ENCODE data around the gene ZNF407.
"Not testable (repeated sequence)": the region's sequence is repeated elsewhere in the genome, so short reads cannot be mapped to it uniquely, and the experiment has no call there.

The ZNF407 gene

GRCh38 chr18:74563999-74564398 is 33.7 kb upstream of the ZNF407 start:
- no peak for ATAC-seq (ENCODE audit: low read depth)
- no peak overlapping the region for H3K27ac ChIP-seq (ENCODE audit: poor library complexity, severe bottlenecking)
- no peaks in the 10 kb centered on the region for H3K27me3 ChIP-seq (ENCODE audit: insufficient read depth, poor library complexity, severe bottlenecking)
- TF ChIP-seq, protein P1, sequence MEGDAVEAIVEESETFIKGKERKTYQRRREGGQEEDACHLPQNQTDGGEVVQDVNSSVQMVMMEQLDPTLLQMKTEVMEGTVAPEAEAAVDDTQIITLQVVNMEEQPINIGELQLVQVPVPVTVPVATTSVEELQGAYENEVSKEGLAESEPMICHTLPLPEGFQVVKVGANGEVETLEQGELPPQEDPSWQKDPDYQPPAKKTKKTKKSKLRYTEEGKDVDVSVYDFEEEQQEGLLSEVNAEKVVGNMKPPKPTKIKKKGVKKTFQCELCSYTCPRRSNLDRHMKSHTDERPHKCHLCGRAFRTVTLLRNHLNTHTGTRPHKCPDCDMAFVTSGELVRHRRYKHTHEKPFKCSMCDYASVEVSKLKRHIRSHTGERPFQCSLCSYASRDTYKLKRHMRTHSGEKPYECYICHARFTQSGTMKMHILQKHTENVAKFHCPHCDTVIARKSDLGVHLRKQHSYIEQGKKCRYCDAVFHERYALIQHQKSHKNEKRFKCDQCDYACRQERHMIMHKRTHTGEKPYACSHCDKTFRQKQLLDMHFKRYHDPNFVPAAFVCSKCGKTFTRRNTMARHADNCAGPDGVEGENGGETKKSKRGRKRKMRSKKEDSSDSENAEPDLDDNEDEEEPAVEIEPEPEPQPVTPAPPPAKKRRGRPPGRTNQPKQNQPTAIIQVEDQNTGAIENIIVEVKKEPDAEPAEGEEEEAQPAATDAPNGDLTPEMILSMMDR (IDR thresholded peaks at IDR 0.05; ENCODE audit: poor library complexity, severe bottlenecking), result no peak
- DNase-seq (ENCODE audit: low spot score), result no peak
- no peak overlapping the region for H3K4me3 ChIP-seq (ENCODE audit: severe bottlenecking)
- H3K4me1 ChIP-seq (ENCODE audit: insufficient read depth, poor library complexity, severe bottlenecking), result no peaks in the 10 kb centered on the region
- H3K36me3 ChIP-seq (ENCODE audit: low read depth), result no peaks in the 10 kb centered on the region
- no peaks in the 10 kb centered on the region for H3K9me3 ChIP-seq (ENCODE audit: severe bottlenecking)

GRCh38 chr18:74565164-74565563 is 32.5 kb upstream of the ZNF407 start:
- not testable (repeated sequence) for H3K4me1 ChIP-seq (ENCODE audit: insufficient read depth, poor library complexity, severe bottlenecking); H3K4me3 ChIP-seq (ENCODE audit: severe bottlenecking); H3K36me3 ChIP-seq (ENCODE audit: low read depth); DNase-seq (ENCODE audit: low spot score); H3K27me3 ChIP-seq (ENCODE audit: insufficient read depth, poor library complexity, severe bottlenecking); H3K9me3 ChIP-seq (ENCODE audit: severe bottlenecking); H3K27ac ChIP-seq (ENCODE audit: poor library complexity, severe bottlenecking); ATAC-seq (ENCODE audit: low read depth)

DNA sequence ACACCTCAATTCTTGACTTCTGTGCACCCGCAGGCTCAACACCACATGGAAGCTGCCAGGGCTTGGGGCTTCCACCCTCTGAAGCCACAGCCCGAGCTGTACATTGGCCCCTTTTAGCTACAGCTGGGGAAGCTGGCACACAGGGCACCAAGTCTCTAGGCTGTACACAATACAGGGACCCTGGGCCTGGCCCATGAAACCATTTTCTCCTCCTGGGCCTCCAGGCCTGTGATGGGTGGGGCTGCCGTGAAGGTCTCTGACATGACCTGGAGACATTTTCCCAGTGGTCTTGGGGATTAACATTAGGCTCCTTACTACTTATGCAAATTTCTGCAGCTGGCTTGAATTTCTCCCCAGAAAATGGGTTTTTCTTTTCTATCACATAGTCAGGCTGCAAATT is 31.7 kb upstream of the ZNF407 start:
- H3K9me3 ChIP-seq (ENCODE audit: severe bottlenecking); H3K27ac ChIP-seq (ENCODE audit: poor library complexity, severe bottlenecking); ATAC-seq (ENCODE audit: low read depth); H3K4me3 ChIP-seq (ENCODE audit: severe bottlenecking); H3K36me3 ChIP-seq (ENCODE audit: low read depth); DNase-seq (ENCODE audit: low spot score); H3K27me3 ChIP-seq (ENCODE audit: insufficient read depth, poor library complexity, severe bottlenecking); H3K4me1 ChIP-seq (ENCODE audit: insufficient read depth, poor library complexity, severe bottlenecking): not testable (repeated sequence)

- H3K36me3 ChIP-seq (ENCODE audit: low read depth), result no peaks in the 10 kb centered on the region
- no peaks in the 10 kb centered on the region for H3K9me3 ChIP-seq (ENCODE audit: severe bottlenecking)
- H3K27me3 ChIP-seq (ENCODE audit: insufficient read depth, poor library complexity, severe bottlenecking), result no peaks in the 10 kb centered on the region
- no peak overlapping the region for H3K27ac ChIP-seq (ENCODE audit: poor library complexity, severe bottlenecking)
- H3K4me1 ChIP-seq (ENCODE audit: insufficient read depth, poor library complexity, severe bottlenecking), result no peaks in the 10 kb centered on the region
- DNase-seq (ENCODE audit: low spot score), result no peak
- no peak overlapping the region for H3K4me3 ChIP-seq (ENCODE audit: severe bottlenecking)
- ATAC-seq (ENCODE audit: low read depth), result no peak
- TF ChIP-seq, protein P1 (IDR thresholded peaks at IDR 0.05; ENCODE audit: poor library complexity, severe bottlenecking), result no peak
Observed at GRCh38 chr18:74567822-74568221, 29.8 kb upstream of the ZNF407 start.

DNA sequence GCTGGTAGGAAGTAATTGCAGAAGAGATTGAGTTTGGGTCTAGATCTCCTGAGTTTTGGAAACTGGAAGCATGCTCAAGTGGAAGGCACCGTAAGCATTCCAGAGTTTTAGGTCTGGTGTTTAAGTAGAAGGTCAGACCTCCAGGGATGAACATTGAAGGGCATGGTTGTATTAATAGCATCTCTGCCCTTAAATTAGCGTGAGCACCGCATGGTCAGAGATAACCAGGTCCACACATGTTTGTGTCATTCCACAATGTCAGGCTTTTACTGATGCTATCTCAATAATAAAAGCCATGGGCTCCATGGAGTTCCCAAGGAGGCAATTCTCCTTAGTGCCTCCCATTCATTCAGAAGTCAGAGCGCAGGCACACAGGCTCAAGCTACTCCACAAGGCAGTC is 28.3 kb upstream of the ZNF407 start:
- no peaks in the 10 kb centered on the region for H3K27me3 ChIP-seq (ENCODE audit: insufficient read depth, poor library complexity, severe bottlenecking)
- TF ChIP-seq, protein P1 (IDR thresholded peaks at IDR 0.05; ENCODE audit: poor library complexity, severe bottlenecking), result no peak
- ATAC-seq (ENCODE audit: low read depth) (no peak), DNase-seq (ENCODE audit: low spot score) (no peak)
- no peaks in the 10 kb centered on the region for H3K36me3 ChIP-seq (ENCODE audit: low read depth)
- no peak overlapping the region for H3K4me3 ChIP-seq (ENCODE audit: severe bottlenecking)
- no peak overlapping the region for H3K27ac ChIP-seq (ENCODE audit: poor library complexity, severe bottlenecking)
- H3K4me1 ChIP-seq (ENCODE audit: insufficient read depth, poor library complexity, severe bottlenecking), result no peaks in the 10 kb centered on the region
- no peaks in the 10 kb centered on the region for H3K9me3 ChIP-seq (ENCODE audit: severe bottlenecking)

DNA sequence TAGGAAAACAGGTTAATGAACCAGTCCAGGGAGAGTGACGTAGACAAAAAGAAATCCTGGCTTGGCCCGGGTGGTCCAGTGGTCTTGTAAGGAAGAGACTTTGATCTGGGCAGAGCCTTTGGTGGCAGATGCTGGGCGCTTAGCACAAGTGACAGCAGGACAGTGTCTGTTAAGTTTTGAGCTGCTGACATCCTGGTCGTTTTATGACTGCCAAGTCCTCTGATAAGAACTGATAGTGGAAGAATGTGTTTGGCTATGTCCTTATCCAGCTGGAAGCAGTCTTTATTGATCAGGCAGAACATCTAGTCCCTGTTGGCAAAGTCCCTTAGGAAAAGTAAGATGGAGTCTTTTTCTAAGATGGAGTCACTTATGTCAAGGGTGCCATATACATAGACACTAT is 27.4 kb upstream of the ZNF407 start:
- no peak for DNase-seq (ENCODE audit: low spot score)
- Histone ChIP-seq H3K36me3 (ENCODE audit: low read depth) (no peaks in the 10 kb centered on the region), H3K27me3 (ENCODE audit: insufficient read depth, poor library complexity, severe bottlenecking) (no peaks in the 10 kb centered on the region), H3K9me3 (ENCODE audit: severe bottlenecking) (no peaks in the 10 kb centered on the region), H3K4me3 (ENCODE audit: severe bottlenecking) (no peak overlapping the region), H3K27ac (ENCODE audit: poor library complexity, severe bottlenecking) (no peak overlapping the region), H3K4me1 (ENCODE audit: insufficient read depth, poor library complexity, severe bottlenecking) (no peaks in the 10 kb centered on the region)
- TF ChIP-seq, protein P1 (IDR thresholded peaks at IDR 0.05; ENCODE audit: poor library complexity, severe bottlenecking), result no peak
- ATAC-seq (ENCODE audit: low read depth), result no peak

Measured in RWPE2 (cell line).